Endothelial cell of umbilical vein (primary cell): ENCODE data around the gene DDX17. TPM values are rescaled to one million over a fixed set of nuclear protein-coding genes. Genes with fewer than 3 reads are reported as not detected.

Experiments used
- BruUV-seq: library from RNA; stranded (reverse); fragments of 400-500 nt; replicated peaks from 2 replicates; lab custom pipeline; 2021; lab: Mats Ljungman, UMichigan
- CTCF ChIA-PET: fragments of 300-600, 350-600 bp; sonication (Branson Sonifier 250); formaldehyde crosslinking; loops from one replicate; lab custom pipeline; 2021; ENCODE audit warnings: antibody characterized with exemption, inconsistent platforms; lab: Charles Lee
- POLR2A ChIA-PET: fragments of 300-600, 350-600 bp; sonication (Branson Sonifier 250); formaldehyde crosslinking; loops from one replicate; lab custom pipeline; 2021; ENCODE audit warnings: antibody characterized with exemption, inconsistent platforms; lab: Charles Lee
- DNase-seq: peaks from one replicate; pipeline ENCODE4 v3.0.0-alpha.2; 2011; ENCODE audit warnings: low read depth, low spot score
- FAIRE-seq: peaks from 2 replicates; lab custom pipeline; 2011; peaks lifted over from hg19 to GRCh38; lab: Jason Lieb, UNC
- H2AFZ ChIP-seq: 2 replicates; pipeline ENCODE4 v1.6.0; 2012; ENCODE audit warnings: low read depth, low read length, control low read depth, inconsistent platforms
- H3K27ac ChIP-seq: 2 replicates; pipeline ENCODE4 v1.5.1; 2011; ENCODE audit warnings: low read depth, mild to moderate bottlenecking, control low read depth, low read length, moderate library complexity; ENCODE audit not compliant: insufficient read depth
- H3K27me3 ChIP-seq, 2 experiments: 2 replicates each; pipeline versions ENCODE4 v1.6.0 to v1.6.1; 2011; ENCODE audit warnings: low read length in 2 of 2, mixed read lengths in 1 of 2; ENCODE audit not compliant: control insufficient read depth in 2 of 2, insufficient read depth in 2 of 2
- H3K36me3 ChIP-seq, 2 experiments: 2 replicates in 1 of 2; 3 replicates in 1 of 2; pipeline ENCODE4 v1.5.1; 2011; ENCODE audit warnings: low read length in 2 of 2, mild to moderate bottlenecking in 1 of 2, moderate library complexity in 1 of 2; ENCODE audit not compliant: control insufficient read depth in 2 of 2, insufficient read depth in 2 of 2; ENCODE audit errors: extremely low read depth in 1 of 2
- H3K4me1 ChIP-seq: 3 replicates; pipeline ENCODE4 v1.5.1; 2011; ENCODE audit warnings: mild to moderate bottlenecking, low read length; ENCODE audit not compliant: control insufficient read depth, insufficient read depth; ENCODE audit errors: extremely low read depth
- H3K4me2 ChIP-seq: 2 replicates; pipeline ENCODE4 v1.6.1; 2011; ENCODE audit warnings: low read length, control low read depth, mixed read lengths; ENCODE audit not compliant: insufficient read depth
- H3K4me3 ChIP-seq, 3 experiments: fragments of 200-600 bp in 1 of 3; sonication (generic), shearing (Covaris generic) in 1 of 3; replicated peaks in 1 of 3; 2 replicates each; pipeline ENCODE4 v1.5.1; 2011 to 2016; ENCODE audit warnings: control low read depth in 3 of 3, low read length in 3 of 3, mild to moderate bottlenecking in 2 of 3, inconsistent platforms in 1 of 3, low read depth in 1 of 3, moderate library complexity in 1 of 3; ENCODE audit not compliant: insufficient read depth in 1 of 3
- H3K79me2 ChIP-seq: 2 replicates; pipeline ENCODE4 v1.6.0; 2012; ENCODE audit warnings: low read length, inconsistent platforms; ENCODE audit not compliant: control insufficient read depth, insufficient read depth
- H3K9ac ChIP-seq: replicated peaks from 2 replicates; pipeline ENCODE3; 2011; ENCODE audit warnings: low read length, control low read depth; ENCODE audit not compliant: insufficient read depth; ENCODE audit errors: extremely low read depth
- H3K9me1 ChIP-seq: replicated peaks from 3 replicates; pipeline ENCODE4 v1.6.0; 2011; ENCODE audit warnings: mild to moderate bottlenecking, low read length; ENCODE audit not compliant: control insufficient read depth, insufficient read depth; ENCODE audit errors: extremely low read depth
- H3K9me3 ChIP-seq: replicated peaks from 2 replicates; pipeline ENCODE4 v1.5.1; 2012; ENCODE audit warnings: low read length, inconsistent platforms; ENCODE audit not compliant: control insufficient read depth, insufficient read depth
- H4K20me1 ChIP-seq: replicated peaks from 2 replicates; pipeline ENCODE3; 2011; ENCODE audit warnings: mild to moderate bottlenecking, low read length; ENCODE audit not compliant: control insufficient read depth, insufficient read depth; ENCODE audit errors: extremely low read depth
- CTCF ChIP-seq, 2 donors: IDR thresholded peaks; 1 replicate in 1 of 2; 2 replicates in 1 of 2; pipeline ENCODE4 v1.5.1; 2011; ENCODE audit warnings: low read length in 2 of 2, mild to moderate bottlenecking in 2 of 2, moderate library complexity in 2 of 2, control low read depth in 1 of 2, inconsistent platforms in 1 of 2, low read depth in 1 of 2; ENCODE audit not compliant: insufficient read depth in 1 of 2; ENCODE audit errors: extremely low read depth in 1 of 2
- EZH2 ChIP-seq: IDR thresholded peaks from 2 replicates; pipeline ENCODE4 v1.6.1; 2012; ENCODE audit warnings: borderline replicate concordance, low read depth, mild to moderate bottlenecking, moderate library complexity, low read length, inconsistent platforms; ENCODE audit not compliant: severe bottlenecking
- FOS ChIP-seq: IDR thresholded peaks from 2 replicates; pipeline ENCODE4 v1.6.1; 2011; ENCODE audit warnings: mild to moderate bottlenecking, low read length, moderate library complexity, borderline replicate concordance; ENCODE audit not compliant: insufficient read depth
- JUN ChIP-seq: IDR thresholded peaks from 2 replicates; pipeline ENCODE4 v1.6.1; 2011; ENCODE audit warnings: borderline replicate concordance, low read depth; ENCODE audit not compliant: insufficient read length, insufficient read depth
- POLR2A ChIP-seq: IDR thresholded peaks from 2 replicates; pipeline ENCODE4 v1.6.1; 2012; ENCODE audit warnings: low read depth, mild to moderate bottlenecking, control low read depth, low read length
- POLR2AphosphoS5 ChIP-seq: IDR thresholded peaks from 2 replicates; pipeline ENCODE4 v1.6.1; 2012; ENCODE audit warnings: low read depth, mild to moderate bottlenecking, control low read depth, low read length, moderate library complexity; ENCODE audit not compliant: insufficient read depth
- dilution Hi-C: fragments of 300-500 bp; cut with MboI; formaldehyde crosslinking; loops from one replicate; pipeline ENCODE4 v1.15.0; 2019; ENCODE audit warnings: low sequenced_read_pairs; ENCODE audit not compliant: extremely low pct_ligation_motif_present
- intact Hi-C: fragments of 100-400 bp; cut with micrococcal nuclease; formaldehyde crosslinking; loops from one replicate; pipeline ENCODE4 v1.10.0; 2022
- polyA plus RNA-seq, 4 experiments: library from polyadenylated mRNA; depleted of rRNA in 3 of 4; stranded (reverse) in 3 of 4; unstranded in 1 of 4; fragments of >200 nt; gene quantifications; 2 replicates each; pipeline versions ENCODE4 v1.2.1 to v1.2.3, GENCODE V29; 2011 to 2012; ENCODE audit warnings: missing spikeins in 1 of 4
- total RNA-seq: library from RNA; stranded (reverse); gene quantifications from 2 replicates; pipeline ENCODE4 v1.2.3, GENCODE V29; 2021

The DDX17 gene
- total and polyA plus RNA-seq, 2 donors (not counting 3 experiments of a cell fraction or from before 2014, with no cell fraction given) = 393 to 402 TPM

GRCh38 chr22:38435965-38436364 lies 70.1 kb downstream of the DDX17 start:
- no peak overlapping the region for H3K27ac ChIP-seq
- H4K20me1 ChIP-seq = no peaks in the 10 kb centered on the region
- H3K36me3 ChIP-seq = no peaks in the 10 kb centered on the region
- H3K4me2 ChIP-seq = no peak overlapping the region
- DNase-seq (no peak), FAIRE-seq (no peak)
- H3K9me1 ChIP-seq = no peaks in the 10 kb centered on the region
- intact Hi-C loops = no loop called here
- TF ChIP-seq POLR2A (no peak), JUN (no peak), EZH2 (no peak), FOS (no peak), POLR2AphosphoS5 (no peak), CTCF (IDR thresholded peaks at IDR 0.05; ENCODE audit: extremely low read depth in 1 of 2, insufficient read depth in 1 of 2, low read depth in 1 of 2, low read length in 2 of 2) (no peak)
- H3K9ac ChIP-seq = no peak overlapping the region
- H3K79me2 ChIP-seq = no peaks in the 10 kb centered on the region
- dilution Hi-C loops = no loop called here
- ChIA-PET POLR2A (no interaction called here), CTCF (interaction anchor here (0.5 to 2.8 kb wide), 2 partner anchors 23 to 362 kb away, joined by 3 to 8 read pairs; no protein-coding TSS in a partner anchor)
- BruUV-seq = no TSS peak
- H3K4me3 ChIP-seq = no peak overlapping the region
- no peak overlapping the region for H2AFZ ChIP-seq
- no peaks in the 10 kb centered on the region for H3K9me3 ChIP-seq
- peaks cover 0 to 1% of the 10 kb centered on the region in 2 experiments for H3K27me3 ChIP-seq
- no peaks in the 10 kb centered on the region for H3K4me1 ChIP-seq
